ENCODE data around the gene CELSR1. TPM values are rescaled to one million over a fixed set of nuclear protein-coding genes. Genes with fewer than 3 reads are reported as not detected.
A peak's percentile ranks its signal among the peaks of the same experiment; 100 is the strongest.

CELSR1 gene
- total RNA-seq, 2 experiments from 2014 or later: 3.7 to 5.2 TPM

- no peak for TF ChIP-seq EZH2phosphoT487 (IDR thresholded peaks at IDR 0.05; ENCODE audit: borderline replicate concordance, low read depth, low read length)
- POLR2A ChIA-PET: interaction anchor here (0.6 kb wide), 1 partner anchor 605 kb away, joined by 5 read pairs; no protein-coding TSS in a partner anchor
- intact Hi-C loops (cut with micrococcal nuclease; ENCODE audit: unreplicated experiment): no loop called here
- Histone ChIP-seq H3K4me1 (ENCODE audit: insufficient read depth, low read length, poor library complexity, severe bottlenecking) (peaks cover 32% of the 10 kb centered on the region), H3K4me3 (ENCODE audit: low read depth, low read length, poor library complexity, severe bottlenecking) (no peak overlapping the region), H3K27ac (ENCODE audit: low read depth, low read length, poor library complexity, severe bottlenecking) (no peak overlapping the region), H3K4me2 (ENCODE audit: low read length) (no peak overlapping the region), H3K79me2 (ENCODE audit: insufficient read depth, low read depth, low read length) (no peaks in the 10 kb centered on the region), H3K9me3 (ENCODE audit: low read length) (no peaks in the 10 kb centered on the region), H2AFZ (ENCODE audit: low read length) (no peak overlapping the region), H3K9me2 (ENCODE audit: insufficient read depth, low read length) (no peaks in the 10 kb centered on the region), H4K20me1 (ENCODE audit: insufficient read depth, low read length) (no peaks in the 10 kb centered on the region), H3K36me3 (ENCODE audit: insufficient read depth, low read length) (no peaks in the 10 kb centered on the region)
- CTCF ChIA-PET (ENCODE audit: unreplicated experiment): no interaction called here
- DNase-seq (ENCODE audit: low spot score): no peak
- no TSS peak for BruUV-seq (replicated peaks)
These were observed 97.6 kb downstream of the CELSR1 start for GRCh38 chr22:46439576-46440465.

GRCh38 chr22:46439111-46439510, 98.3 kb downstream of the CELSR1 start:
- intact Hi-C loops (cut with micrococcal nuclease; ENCODE audit: unreplicated experiment): no loop called here
- Histone ChIP-seq H3K27ac (ENCODE audit: low read depth, low read length, poor library complexity, severe bottlenecking) (no peak overlapping the region), H3K4me1 (ENCODE audit: insufficient read depth, low read length, poor library complexity, severe bottlenecking) (peaks cover 27% of the 10 kb centered on the region), H3K9me2 (ENCODE audit: insufficient read depth, low read length) (no peaks in the 10 kb centered on the region), H3K36me3 (ENCODE audit: insufficient read depth, low read length) (no peaks in the 10 kb centered on the region), H3K9me3 (ENCODE audit: low read length) (no peaks in the 10 kb centered on the region), H2AFZ (ENCODE audit: low read length) (no peak overlapping the region), H3K4me2 (ENCODE audit: low read length) (no peak overlapping the region), H3K79me2 (ENCODE audit: insufficient read depth, low read depth, low read length) (no peaks in the 10 kb centered on the region), H4K20me1 (ENCODE audit: insufficient read depth, low read length) (no peaks in the 10 kb centered on the region), H3K4me3 (ENCODE audit: low read depth, low read length, poor library complexity, severe bottlenecking) (no peak overlapping the region)
- CTCF ChIA-PET (ENCODE audit: unreplicated experiment): no interaction called here
- no TSS peak for BruUV-seq (replicated peaks)
- TF ChIP-seq CTCF (conservative IDR thresholded peaks at IDR 0.05; ENCODE audit: low read length) (no peak), EZH2phosphoT487 (IDR thresholded peaks at IDR 0.05; ENCODE audit: borderline replicate concordance, low read depth, low read length) (no peak)
- POLR2A ChIA-PET: interaction anchor here (0.6 kb wide), 1 partner anchor 53 kb away, joined by 3 read pairs; no protein-coding TSS in a partner anchor
- no peak for DNase-seq (ENCODE audit: low spot score)

GRCh38 chr22:46437671-46438440, 99.6 kb downstream of the CELSR1 start:
- Histone ChIP-seq H3K27ac (ENCODE audit: low read depth, low read length, poor library complexity, severe bottlenecking) (no peak overlapping the region), H3K9me2 (ENCODE audit: insufficient read depth, low read length) (no peaks in the 10 kb centered on the region), H3K4me1 (ENCODE audit: insufficient read depth, low read length, poor library complexity, severe bottlenecking) (peaks cover 31% of the 10 kb centered on the region), H3K4me3 (ENCODE audit: low read depth, low read length, poor library complexity, severe bottlenecking) (peak overlapping the region; percentile 17), H4K20me1 (ENCODE audit: insufficient read depth, low read length) (no peaks in the 10 kb centered on the region), H3K9me3 (ENCODE audit: low read length) (no peaks in the 10 kb centered on the region), H3K79me2 (ENCODE audit: insufficient read depth, low read depth, low read length) (no peaks in the 10 kb centered on the region), H3K4me2 (ENCODE audit: low read length) (peak overlapping the region; percentile 43), H2AFZ (ENCODE audit: low read length) (peak overlapping the region; percentile 44; the same call in 1 of the 2 replicates), H3K36me3 (ENCODE audit: insufficient read depth, low read length) (no peaks in the 10 kb centered on the region)
- intact Hi-C loops (cut with micrococcal nuclease; ENCODE audit: unreplicated experiment): no loop called here
- no TSS peak for BruUV-seq (replicated peaks)
- peak; percentile 45 for DNase-seq (ENCODE audit: low spot score)
- TF ChIP-seq CTCF (conservative IDR thresholded peaks at IDR 0.05; ENCODE audit: low read length) (no peak), EZH2phosphoT487 (IDR thresholded peaks at IDR 0.05; ENCODE audit: borderline replicate concordance, low read depth, low read length) (no peak)
- ChIA-PET CTCF (ENCODE audit: unreplicated experiment) (no interaction called here), POLR2A (interaction anchor here (1.2 kb wide), 1 partner anchor 9 kb away, joined by 4 read pairs; no protein-coding TSS in a partner anchor)

Measured in OCI-LY7 (cell line).